ENCODE results near the gene CWC27.

Gene CWC27

GRCh38 chr5:64834037-64834436, 65.3 kb downstream of the CWC27 start (continued):
- TF ChIP-seq ZIC2 (tag by site-specific recombination; IDR thresholded peaks at IDR 0.05) (no peak), SETDB1 (IDR thresholded peaks at IDR 0.05; ENCODE audit: insufficient read length, low read length) (no peak), PBX3 (CRISPR knock-in tag; IDR thresholded peaks at IDR 0.05) (no peak), ZBTB48 (tag by site-specific recombination; IDR thresholded peaks at IDR 0.05) (no peak), ZNF660 (tag by site-specific recombination; IDR thresholded peaks at IDR 0.05) (no peak), ZNF280C (tag by site-specific recombination; IDR thresholded peaks at IDR 0.05) (no peak), ZNF112 (tag by site-specific recombination; IDR thresholded peaks at IDR 0.05) (no peak), GFI1B (tag by site-specific recombination; IDR thresholded peaks at IDR 0.05) (no peak)

GRCh38 chr5:64834611-64835010, 65.9 kb downstream of the CWC27 start:
- TF ChIP-seq ZNF138 (tag by site-specific recombination; IDR thresholded peaks at IDR 0.05; ENCODE audit: borderline replicate concordance) = no peak
- H3K36me3 ChIP-seq (ENCODE audit: control insufficient read depth in 2 of 2, insufficient read depth in 1 of 2, low read length in 2 of 2) = no peaks in the 10 kb centered on the region
- no peak overlapping the region for H3K4me3 ChIP-seq (ENCODE audit: low read depth, low read length)
- H3K4me1 ChIP-seq (ENCODE audit: control insufficient read depth, insufficient read depth, low read length) = no peaks in the 10 kb centered on the region
- ChIA-PET POLR2A (no interaction called here), CTCF (interaction anchor here (0.6 kb wide), 1 partner anchor 395 kb away, joined by 3 read pairs; no protein-coding TSS in a partner anchor)
- H3K27ac ChIP-seq (ENCODE audit: extremely low read depth, low read depth, low read length) = no peak overlapping the region
- no peaks in the 10 kb centered on the region for H3K9me3 ChIP-seq (ENCODE audit: control insufficient read depth, insufficient read depth, low read depth, low read length)

- Histone ChIP-seq H3K36me3 (ENCODE audit: control insufficient read depth in 2 of 2, insufficient read depth in 1 of 2, low read length in 2 of 2) (no peaks in the 10 kb centered on the region), H3K27ac (ENCODE audit: extremely low read depth, low read depth, low read length) (no peak overlapping the region), H3K4me1 (ENCODE audit: control insufficient read depth, insufficient read depth, low read length) (no peaks in the 10 kb centered on the region), H3K9me3 (ENCODE audit: control insufficient read depth, insufficient read depth, low read depth, low read length) (no peaks in the 10 kb centered on the region), H3K4me3 (ENCODE audit: low read depth, low read length) (no peak overlapping the region)
- POLR2A ChIA-PET = no interaction called here
- CTCF ChIA-PET = no interaction called here
- TF ChIP-seq ZNF324 (tag by site-specific recombination; IDR thresholded peaks at IDR 0.05) = no peak
- TF ChIP-seq ZNF350 (tag by site-specific recombination; IDR thresholded peaks at IDR 0.05) = no peak
- no peak for TF ChIP-seq ZSCAN23 (tag by site-specific recombination; IDR thresholded peaks at IDR 0.05)
- no peak for TF ChIP-seq ZNF830 (tag by site-specific recombination; IDR thresholded peaks at IDR 0.05; ENCODE audit: low read depth)
- no peak for TF ChIP-seq ZNF623 (tag by site-specific recombination; IDR thresholded peaks at IDR 0.05)
- no peak for TF ChIP-seq ZXDB (tag by site-specific recombination; IDR thresholded peaks at IDR 0.05)
- no peak for TF ChIP-seq ZBTB7A (tag by site-specific recombination; IDR thresholded peaks at IDR 0.05; ENCODE audit: low read depth)
- no peak for TF ChIP-seq IKZF3 (tag by site-specific recombination; IDR thresholded peaks at IDR 0.05)
- TF ChIP-seq ZNF837 (tag by site-specific recombination; IDR thresholded peaks at IDR 0.05) = no peak
- TF ChIP-seq ZNF792 (tag by site-specific recombination; IDR thresholded peaks at IDR 0.05) = no peak
- TF ChIP-seq ZNF184 (tag by site-specific recombination; IDR thresholded peaks at IDR 0.05) = no peak
- no peak for TF ChIP-seq ZNF433 (tag by site-specific recombination; IDR thresholded peaks at IDR 0.05; ENCODE audit: low read depth)
- TF ChIP-seq ZNF777 (tag by site-specific recombination; IDR thresholded peaks at IDR 0.05; ENCODE audit: borderline replicate concordance) = no peak
- TF ChIP-seq REST (tag by site-specific recombination; IDR thresholded peaks at IDR 0.05) = no peak
- TF ChIP-seq ZBTB26 (tag by site-specific recombination; optimal IDR thresholded peaks at IDR 0.05) = no peak
- TF ChIP-seq ZNF174 (tag by site-specific recombination; IDR thresholded peaks at IDR 0.05) = no peak
These were observed 66.5 kb downstream of the CWC27 start for GRCh38 chr5:64835266-64835665.
